HL-60 (cell line): ENCODE measurements around the gene DPYSL5.
A peak's percentile ranks its signal among the peaks of the same experiment; 100 is the strongest.
"Not testable (repeated sequence)": the region's sequence is repeated elsewhere in the genome, so short reads cannot be mapped to it uniquely, and the experiment has no call there.

Experiments used
- DNase-seq, 2 experiments: peaks; one replicate each; pipeline ENCODE4 v3.0.0-alpha.2; 2010 to 2020; ENCODE audit warnings: low read depth in 1 of 2, low spot score in 1 of 2
- H3K27ac ChIP-seq: fragments of 250-450 bp; sonication (Bioruptor Pico); replicated peaks from 2 replicates; pipeline ENCODE4 v1.5.1; 2020; ENCODE audit warnings: mild to moderate bottlenecking, moderate library complexity
- H3K27me3 ChIP-seq: fragments of 250-450 bp; sonication (Bioruptor Pico); 2 replicates; pipeline ENCODE4 v1.5.1; 2021; ENCODE audit warnings: mild to moderate bottlenecking, moderate library complexity; ENCODE audit not compliant: insufficient read depth, poor library complexity, severe bottlenecking
- H3K4me3 ChIP-seq: replicated peaks from 2 replicates; pipeline ENCODE4 v1.5.1; 2011; ENCODE audit warnings: mild to moderate bottlenecking, control low read depth, low read length; ENCODE audit not compliant: insufficient read depth
- GABPA ChIP-seq: IDR thresholded peaks from 2 replicates; pipeline ENCODE4 v1.6.1; 2012; ENCODE audit warnings: low read depth
- POLR2AphosphoS5 ChIP-seq: IDR thresholded peaks from 2 replicates; pipeline ENCODE4 v1.6.1; 2012; ENCODE audit warnings: low read depth
- SPI1 ChIP-seq: IDR thresholded peaks from 2 replicates; pipeline ENCODE4 v1.6.1; 2012; ENCODE audit warnings: low read depth, mild to moderate bottlenecking, borderline replicate concordance
- TF ChIP-seq, protein P1 (sequence below): IDR thresholded peaks from 2 replicates; pipeline ENCODE4 v1.6.1; 2012; ENCODE audit warnings: low read depth; ENCODE audit not compliant: insufficient replicate concordance
- TF ChIP-seq, protein P2 (sequence below): IDR thresholded peaks from one replicate; pipeline ENCODE4 v1.5.1; 2011; ENCODE audit warnings: low read length, control low read depth, inconsistent platforms; ENCODE audit not compliant: insufficient read depth

The DPYSL5 gene

DNA sequence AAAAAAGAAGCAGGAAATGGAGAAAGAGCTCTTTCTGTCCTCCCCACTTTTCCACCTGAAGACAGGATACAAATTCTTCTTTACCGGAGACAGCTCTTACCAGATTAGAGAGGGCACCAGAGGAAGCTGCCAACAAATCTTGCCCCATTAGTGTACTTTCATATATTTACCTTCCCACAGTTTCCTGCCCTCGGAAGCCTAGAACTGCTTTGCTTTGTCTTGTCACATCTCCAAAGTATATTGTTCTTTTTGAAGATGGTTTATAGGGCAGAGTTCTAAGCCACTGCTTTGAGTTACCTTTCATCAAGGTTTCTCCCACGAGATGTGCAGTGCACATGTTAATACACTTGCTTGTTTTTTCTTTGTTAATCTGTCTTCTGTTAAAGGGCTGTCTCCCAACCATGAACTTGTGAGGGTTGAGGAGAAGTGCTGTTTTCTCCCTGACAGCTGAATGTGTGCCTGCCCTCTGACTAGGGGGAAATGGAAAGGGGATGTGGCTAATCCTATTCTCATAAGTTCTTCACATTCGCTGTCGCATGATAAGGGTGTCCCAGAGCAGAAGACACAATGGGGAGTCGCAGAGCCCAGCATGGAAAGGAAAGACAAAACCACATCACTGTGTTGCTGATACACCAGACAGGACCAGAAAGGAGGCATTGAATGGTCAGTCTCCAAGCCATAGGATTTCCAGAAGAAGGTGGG is 37.9 kb upstream of the DPYSL5 start:
- no peak overlapping the region for H3K27ac ChIP-seq
- H3K27me3 ChIP-seq = no peaks in the 10 kb centered on the region
- no peak overlapping the region for H3K4me3 ChIP-seq
- DNase-seq = peak in 1 of 2 experiments; percentile 73
- TF ChIP-seq SPI1 (peak; percentile 90), POLR2AphosphoS5 (no peak)

DNA sequence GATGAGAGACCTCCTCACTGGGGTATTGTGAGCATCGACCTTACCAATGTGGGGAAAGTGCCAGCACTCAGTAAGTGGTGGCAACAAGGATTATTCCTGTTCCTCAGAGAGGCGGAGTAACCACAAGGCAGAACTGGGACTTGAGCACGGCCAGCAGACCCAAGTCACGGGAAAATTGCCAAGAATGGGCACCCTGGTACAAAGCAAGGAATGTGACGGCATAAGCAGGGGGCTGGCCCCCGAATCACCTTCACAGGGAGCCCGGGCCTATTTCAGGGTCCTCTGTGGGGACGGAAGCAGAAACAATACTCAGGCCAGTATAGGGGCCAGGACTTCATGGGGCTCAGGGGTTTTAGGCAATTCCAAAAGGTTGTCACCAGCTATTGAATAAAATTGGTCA is 36.7 kb upstream of the DPYSL5 start:
- Histone ChIP-seq H3K4me3 (no peak overlapping the region), H3K27ac (no peak overlapping the region), H3K27me3 (peaks cover under 1% of the 10 kb centered on the region)
- TF ChIP-seq, protein P1, sequence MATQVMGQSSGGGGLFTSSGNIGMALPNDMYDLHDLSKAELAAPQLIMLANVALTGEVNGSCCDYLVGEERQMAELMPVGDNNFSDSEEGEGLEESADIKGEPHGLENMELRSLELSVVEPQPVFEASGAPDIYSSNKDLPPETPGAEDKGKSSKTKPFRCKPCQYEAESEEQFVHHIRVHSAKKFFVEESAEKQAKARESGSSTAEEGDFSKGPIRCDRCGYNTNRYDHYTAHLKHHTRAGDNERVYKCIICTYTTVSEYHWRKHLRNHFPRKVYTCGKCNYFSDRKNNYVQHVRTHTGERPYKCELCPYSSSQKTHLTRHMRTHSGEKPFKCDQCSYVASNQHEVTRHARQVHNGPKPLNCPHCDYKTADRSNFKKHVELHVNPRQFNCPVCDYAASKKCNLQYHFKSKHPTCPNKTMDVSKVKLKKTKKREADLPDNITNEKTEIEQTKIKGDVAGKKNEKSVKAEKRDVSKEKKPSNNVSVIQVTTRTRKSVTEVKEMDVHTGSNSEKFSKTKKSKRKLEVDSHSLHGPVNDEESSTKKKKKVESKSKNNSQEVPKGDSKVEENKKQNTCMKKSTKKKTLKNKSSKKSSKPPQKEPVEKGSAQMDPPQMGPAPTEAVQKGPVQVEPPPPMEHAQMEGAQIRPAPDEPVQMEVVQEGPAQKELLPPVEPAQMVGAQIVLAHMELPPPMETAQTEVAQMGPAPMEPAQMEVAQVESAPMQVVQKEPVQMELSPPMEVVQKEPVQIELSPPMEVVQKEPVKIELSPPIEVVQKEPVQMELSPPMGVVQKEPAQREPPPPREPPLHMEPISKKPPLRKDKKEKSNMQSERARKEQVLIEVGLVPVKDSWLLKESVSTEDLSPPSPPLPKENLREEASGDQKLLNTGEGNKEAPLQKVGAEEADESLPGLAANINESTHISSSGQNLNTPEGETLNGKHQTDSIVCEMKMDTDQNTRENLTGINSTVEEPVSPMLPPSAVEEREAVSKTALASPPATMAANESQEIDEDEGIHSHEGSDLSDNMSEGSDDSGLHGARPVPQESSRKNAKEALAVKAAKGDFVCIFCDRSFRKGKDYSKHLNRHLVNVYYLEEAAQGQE = no peak
- no peak for TF ChIP-seq POLR2AphosphoS5
- TF ChIP-seq, protein P2, sequence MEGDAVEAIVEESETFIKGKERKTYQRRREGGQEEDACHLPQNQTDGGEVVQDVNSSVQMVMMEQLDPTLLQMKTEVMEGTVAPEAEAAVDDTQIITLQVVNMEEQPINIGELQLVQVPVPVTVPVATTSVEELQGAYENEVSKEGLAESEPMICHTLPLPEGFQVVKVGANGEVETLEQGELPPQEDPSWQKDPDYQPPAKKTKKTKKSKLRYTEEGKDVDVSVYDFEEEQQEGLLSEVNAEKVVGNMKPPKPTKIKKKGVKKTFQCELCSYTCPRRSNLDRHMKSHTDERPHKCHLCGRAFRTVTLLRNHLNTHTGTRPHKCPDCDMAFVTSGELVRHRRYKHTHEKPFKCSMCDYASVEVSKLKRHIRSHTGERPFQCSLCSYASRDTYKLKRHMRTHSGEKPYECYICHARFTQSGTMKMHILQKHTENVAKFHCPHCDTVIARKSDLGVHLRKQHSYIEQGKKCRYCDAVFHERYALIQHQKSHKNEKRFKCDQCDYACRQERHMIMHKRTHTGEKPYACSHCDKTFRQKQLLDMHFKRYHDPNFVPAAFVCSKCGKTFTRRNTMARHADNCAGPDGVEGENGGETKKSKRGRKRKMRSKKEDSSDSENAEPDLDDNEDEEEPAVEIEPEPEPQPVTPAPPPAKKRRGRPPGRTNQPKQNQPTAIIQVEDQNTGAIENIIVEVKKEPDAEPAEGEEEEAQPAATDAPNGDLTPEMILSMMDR = no peak
- no peak for TF ChIP-seq GABPA
- TF ChIP-seq SPI1 = no peak
- DNase-seq = no peak

DNA sequence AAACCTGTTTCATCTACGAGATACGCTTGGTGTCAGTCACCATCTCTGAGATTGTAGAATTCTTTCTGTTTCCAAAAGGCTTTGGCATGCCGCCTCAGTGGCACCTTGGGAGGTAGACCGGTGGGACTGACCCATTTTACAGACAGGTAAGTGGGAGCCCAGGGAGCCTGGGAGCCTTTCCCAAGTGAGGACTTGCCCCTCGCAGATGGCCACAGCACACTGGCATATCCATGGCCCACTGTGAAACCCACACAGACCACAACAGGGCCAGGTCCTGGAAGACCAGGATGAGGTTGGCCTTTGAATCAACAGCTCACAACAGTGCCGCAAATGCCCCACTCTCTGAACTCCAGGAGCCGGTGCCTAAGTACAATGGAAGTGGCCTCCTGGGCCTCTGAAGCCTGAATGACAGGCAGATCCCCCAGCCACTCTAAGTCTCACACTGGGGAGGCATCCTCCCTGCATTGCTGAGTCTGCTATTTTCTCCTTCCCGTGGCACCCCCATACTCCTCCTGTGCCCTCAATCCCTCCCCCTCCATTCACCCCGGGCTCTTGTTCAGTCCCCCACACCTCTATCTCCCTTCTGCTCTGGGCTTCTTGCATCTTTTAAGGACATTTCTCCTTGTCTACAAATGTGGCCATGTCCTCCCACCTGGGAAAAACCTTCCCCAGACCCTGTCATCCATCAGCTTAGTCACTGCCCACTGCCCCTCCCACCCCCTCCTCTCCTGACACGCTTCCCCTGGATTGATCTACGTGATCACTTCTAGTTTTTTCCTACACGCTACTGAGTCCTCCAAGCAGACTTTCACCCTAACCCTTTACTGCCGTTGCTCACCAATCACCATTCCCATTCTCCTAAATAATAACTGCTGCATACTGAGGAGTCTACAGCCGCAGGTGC is 35.9 kb upstream of the DPYSL5 start:
- no peak overlapping the region for H3K27ac ChIP-seq
- no peak overlapping the region for H3K4me3 ChIP-seq
- peaks cover 3% of the 10 kb centered on the region for H3K27me3 ChIP-seq
- TF ChIP-seq, protein P2 = no peak
- TF ChIP-seq, protein P1 = no peak
- no peak for TF ChIP-seq POLR2AphosphoS5
- no peak for TF ChIP-seq GABPA
- TF ChIP-seq SPI1 = no peak
- no peak for DNase-seq

DNA sequence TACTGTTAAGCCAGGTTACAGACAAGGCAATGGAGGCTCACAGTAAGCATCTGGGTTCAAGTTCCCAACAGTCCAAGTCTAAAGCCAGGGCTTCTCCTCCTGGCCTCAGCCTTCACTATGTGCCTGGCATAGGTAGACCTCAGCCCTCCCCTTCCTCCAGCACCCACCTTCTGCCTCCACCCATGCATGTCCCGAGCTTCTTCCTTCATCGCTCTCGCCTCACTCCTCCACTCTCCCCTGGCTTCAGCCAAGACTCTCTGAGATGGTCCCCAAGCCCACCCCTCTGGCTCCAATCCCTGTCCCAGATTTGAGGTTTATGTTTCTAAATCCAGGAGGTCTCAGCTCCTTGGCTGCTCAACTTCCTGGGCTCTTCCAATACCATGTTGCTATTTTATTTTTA is 35.2 kb upstream of the DPYSL5 start:
- Histone ChIP-seq H3K27ac (no peak overlapping the region), H3K27me3 (peaks cover 3% of the 10 kb centered on the region), H3K4me3 (no peak overlapping the region)
- TF ChIP-seq, protein P2 = no peak
- TF ChIP-seq GABPA = no peak
- no peak for DNase-seq

DNA sequence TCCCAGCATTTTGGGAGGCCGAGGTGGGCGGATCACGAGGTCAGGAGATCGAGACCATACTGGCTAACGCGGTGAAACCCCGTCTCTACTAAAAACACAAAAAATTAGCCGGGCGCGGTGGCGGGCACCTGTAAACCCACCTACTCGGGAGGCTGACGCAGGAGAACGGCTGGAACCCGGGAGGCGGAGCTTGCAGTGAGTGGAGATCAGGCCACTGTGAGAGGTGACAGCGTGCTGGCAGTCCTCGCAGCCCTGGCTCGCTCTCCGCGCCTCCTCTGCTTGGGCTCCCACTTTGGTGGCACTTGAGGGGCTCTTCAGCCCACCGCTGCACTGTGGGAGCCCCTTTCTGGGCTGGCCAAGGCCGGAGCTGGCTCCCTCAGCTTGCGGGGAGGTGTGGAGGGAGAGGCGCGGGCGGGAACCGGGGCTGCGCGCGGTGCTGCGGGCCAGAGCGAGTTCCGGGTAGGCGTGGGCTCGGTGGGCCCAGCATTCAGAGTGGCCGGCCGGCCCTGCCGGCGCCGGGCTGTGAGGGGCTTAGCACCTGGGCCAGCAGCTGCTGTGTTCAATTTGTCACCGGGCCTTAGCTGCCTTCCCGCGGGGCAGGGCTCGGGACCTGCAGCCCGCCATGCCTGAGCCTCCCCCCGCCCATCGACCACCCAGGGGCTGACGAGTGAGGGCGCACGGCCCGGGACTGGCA is 33.7 kb upstream of the DPYSL5 start:
- not testable (repeated sequence) for DNase-seq, H3K27me3 ChIP-seq, H3K27ac ChIP-seq, H3K4me3 ChIP-seq
